NCI-H748 treated with DMSO at 0.1 percent for 48 hours (cell line): ENCODE data around the gene L3MBTL4.
"Not testable (repeated sequence)": the region's sequence is repeated elsewhere in the genome, so short reads cannot be mapped to it uniquely, and the experiment has no call there.

Experiments
- DNase-seq: peaks from one replicate; lab custom pipeline; 2025; lab: John Stamatoyannopoulos, UW

Gene L3MBTL4

DNA sequence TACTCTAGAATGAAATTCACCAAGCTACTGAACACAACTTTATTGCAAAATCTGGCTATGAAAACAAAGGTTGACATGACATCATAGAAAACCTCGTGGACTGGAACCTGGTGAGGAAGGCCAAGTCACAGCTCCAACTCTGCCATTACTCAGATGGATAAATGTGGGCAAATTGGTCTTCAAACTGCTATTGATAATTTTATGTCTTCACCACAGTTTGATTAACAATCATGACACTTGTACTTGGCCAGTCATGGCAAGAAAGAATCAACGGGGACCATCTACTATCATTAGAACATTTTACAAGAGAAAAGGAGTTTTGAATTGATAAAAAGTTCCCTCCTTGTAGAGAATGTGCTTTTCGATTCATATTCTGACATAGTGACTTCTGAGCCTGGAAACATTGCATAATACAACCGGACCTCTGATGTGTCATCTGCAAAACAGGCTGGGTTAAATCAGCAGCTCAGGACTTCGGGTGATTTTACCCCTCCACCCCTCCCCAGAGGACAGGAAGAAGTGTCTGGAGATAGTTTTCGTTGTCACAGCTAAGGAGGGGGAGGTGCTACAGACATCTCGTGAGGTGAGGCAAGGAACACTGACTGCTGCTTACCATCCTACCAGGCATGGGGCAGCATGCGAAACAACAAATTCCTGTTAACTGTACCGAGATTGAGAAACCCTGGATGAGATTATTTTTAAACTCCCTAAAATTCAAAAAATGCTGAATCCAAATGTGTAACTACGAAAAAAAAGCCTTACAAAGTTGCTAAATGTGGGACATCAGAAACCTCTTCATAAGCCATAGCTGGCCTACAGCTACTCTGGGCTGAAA, 8.4 kb downstream of the L3MBTL4 start:
- no peak for DNase-seq

DNA sequence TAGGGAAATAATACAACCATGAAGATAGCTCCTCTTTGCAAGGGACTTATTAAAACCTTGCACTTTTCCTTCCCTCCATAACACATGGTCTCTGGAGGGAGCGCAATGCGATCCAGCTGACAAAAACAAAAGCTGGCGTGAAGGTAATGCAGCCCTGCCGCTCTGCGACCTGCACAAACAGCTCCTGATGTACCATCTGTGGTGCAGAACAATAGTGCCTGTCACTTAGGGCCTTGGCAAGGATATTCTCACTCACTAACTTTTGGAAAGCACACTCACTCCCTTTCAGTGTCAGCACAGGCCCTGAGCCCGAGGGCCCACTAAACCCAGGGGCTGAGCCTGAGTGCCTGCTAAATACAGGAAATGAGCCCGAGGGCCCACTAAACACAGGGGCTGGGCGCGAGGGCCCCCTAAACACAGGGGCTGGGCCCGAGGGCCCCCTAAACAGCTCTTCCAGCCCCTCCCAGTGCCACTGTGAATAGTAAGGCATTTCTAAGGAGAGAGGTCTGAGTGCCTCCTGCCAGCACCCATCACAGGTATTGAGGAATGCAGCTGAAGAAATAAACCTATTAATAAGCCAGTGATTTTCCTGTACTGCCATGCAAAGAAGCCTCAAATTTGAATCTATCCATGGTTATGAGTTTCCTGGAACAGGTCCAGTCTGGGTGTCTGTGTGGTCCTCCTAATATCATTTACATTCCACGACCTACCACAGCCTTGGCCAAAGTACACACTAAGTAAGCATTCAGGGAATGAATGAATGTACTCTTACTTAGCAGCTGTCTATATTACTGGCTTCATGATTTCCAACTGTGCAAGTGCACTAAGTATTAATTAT, 9.3 kb downstream of the L3MBTL4 start:
- DNase-seq, result peak; percentile 23

DNA sequence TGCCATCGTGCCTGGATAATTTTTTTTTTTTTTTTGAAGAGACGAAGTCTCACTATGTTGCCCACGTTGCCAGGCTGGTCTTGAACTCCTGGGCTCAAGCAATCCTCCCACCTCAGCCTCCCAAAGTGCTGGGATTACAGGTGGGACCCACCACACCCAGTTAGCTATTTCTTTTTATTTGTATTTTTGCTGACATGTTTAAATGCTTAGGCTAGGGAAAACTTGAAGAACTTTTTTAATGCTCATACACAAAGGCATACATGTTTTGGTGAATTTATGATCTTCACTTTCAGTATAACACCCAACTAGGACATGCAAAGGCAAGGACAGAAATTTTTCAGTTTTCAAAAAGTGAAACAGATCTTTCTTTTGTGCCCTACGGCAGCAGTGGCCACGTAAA, 9.9 kb downstream of the L3MBTL4 start:
- no peak for DNase-seq

DNA sequence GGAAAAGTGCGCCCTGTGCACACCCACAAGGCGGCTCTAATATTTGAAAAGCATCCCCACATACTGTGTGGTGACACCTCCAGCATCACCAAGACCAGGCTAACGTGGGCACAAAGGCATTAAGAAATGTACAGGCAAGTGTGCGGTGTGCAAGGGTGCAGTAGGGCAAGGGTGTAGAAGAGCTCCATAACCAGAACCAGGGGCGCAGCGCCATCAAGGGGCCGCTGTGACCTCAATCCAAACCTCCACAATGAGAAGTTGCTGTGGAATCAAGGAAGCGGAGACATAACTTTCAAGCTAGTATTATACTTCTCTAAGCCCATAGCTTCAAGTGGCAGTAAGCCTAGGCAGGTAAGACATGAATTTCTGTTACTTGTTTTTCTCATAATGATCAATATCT, 13.0 kb downstream of the L3MBTL4 start:
- peak; percentile 53 for DNase-seq

DNA sequence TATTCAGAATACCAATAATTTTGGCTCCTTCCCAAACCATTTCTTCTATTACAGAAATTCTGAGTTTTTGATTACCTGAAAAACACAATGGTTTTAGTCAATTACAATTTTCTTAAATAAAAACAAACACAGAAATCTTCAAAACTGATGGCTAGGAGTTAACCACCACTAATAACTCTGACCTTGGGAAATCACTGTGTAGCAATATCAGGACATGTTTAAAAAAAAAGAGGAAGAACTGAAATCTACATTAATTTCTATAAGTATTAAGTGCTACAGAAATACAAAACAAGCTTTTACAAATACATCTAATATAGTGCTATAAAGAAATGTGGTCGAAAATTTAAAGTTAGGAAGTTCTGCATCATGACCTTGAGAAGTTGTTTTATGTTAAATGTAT, 14.9 kb downstream of the L3MBTL4 start:
- no peak for DNase-seq

DNA sequence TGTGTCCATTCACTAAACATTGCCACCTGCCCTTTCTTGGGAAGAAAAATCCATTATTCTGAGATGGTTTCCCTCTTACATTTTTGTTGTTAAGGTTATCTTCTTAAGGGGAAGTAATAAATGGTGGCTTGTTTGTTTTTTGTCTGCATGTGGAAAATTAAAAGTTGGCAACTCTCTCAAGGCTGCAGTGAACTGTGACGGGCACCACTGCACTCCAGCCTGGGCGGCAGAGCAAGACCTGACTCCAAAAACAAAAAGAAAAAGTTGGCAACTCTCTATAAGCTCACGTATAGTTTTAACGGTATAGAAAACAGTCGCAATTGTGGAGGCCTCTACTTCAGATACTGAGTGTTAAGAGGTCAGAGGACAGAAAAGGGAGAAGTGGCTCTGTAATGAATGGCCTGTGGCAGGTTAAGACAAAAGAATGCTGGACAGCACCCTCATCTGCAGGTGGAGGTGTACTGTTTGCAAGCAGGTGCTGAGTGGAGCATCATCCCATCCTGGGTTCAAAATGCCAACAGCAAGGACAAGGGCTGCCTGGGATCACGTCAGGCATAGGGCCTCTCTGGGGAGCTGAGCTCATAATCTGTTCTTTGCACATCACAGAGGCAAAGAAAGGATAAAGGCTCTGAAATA, 16.7 kb downstream of the L3MBTL4 start:
- DNase-seq, result no peak

DNA sequence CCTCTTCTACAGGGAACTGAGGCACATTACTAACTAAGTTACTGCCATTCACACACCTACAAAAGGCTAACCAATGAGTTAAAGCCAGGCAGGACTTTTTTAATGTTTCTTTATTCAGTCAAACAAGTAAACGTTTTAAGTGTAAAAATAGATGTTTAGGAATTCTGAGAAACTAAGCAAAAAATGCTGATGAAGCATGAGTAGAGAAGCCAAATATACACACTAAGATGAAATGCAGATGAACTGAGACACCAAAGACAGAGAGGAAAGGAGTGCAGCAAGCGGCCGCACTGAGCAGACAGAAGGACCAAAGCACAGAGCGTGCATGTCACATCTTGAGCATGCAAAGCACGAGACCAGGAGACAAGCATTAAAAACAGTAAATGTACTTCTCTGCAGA, 17.9 kb downstream of the L3MBTL4 start:
- no peak for DNase-seq

DNA sequence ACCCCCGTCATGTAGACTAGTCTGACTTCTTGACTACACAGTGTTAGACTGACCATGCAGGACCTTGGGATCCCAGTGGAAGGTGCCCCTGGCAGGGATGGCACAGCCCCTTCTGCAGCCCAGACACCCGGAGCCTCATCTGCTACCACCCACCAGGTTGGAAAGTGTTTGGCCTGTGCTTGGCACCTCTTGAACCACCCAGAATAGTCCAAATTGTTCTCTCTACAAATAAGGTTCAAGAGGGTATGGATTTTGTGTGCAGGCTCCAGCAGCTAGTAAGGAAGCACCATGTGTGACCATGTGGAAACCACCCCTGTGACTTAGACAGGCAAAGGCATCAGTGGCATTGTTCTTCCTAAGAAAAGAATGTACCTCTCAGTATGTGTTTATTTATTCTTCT, 18.4 kb downstream of the L3MBTL4 start:
- DNase-seq, result no peak

DNA sequence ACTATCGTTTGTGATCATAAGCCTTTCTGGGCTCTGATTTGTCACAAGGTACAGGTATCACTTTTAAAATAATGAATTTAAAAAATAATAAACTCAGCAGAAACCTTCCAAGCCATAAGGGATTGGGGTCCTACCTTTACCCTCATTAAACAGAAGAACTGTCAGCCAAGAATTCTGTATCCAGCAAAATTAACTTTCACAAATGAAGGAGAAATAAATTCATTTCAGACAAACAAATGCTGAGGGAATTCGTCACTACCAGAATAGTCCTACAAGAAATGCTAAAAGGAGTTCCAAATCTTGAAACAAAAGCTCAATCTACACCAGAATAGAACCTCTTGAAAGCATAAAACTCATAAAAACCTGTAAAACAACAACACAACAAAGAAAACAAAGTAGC, 25.7 kb downstream of the L3MBTL4 start:
- no peak for DNase-seq

DNA sequence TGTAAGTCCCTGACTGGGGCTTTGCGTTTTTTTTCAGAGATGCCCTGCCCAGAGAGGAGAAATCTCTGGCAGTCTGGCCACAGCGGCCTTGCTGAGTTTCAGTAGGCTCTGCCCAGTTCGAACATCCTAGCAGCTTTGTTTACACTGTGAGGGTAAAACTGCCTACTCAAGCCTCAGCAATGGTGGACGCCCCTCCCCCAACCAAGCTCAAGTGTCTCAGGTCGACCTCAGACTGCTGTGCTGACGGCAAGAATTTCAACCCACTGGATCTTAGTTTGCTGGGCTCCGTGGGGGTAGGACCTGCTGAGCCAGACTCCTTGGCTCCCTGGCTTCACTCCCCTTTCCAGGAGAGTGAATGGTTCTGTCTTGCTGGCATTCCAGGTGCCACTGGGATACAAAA, 31.7 kb downstream of the L3MBTL4 start:
- DNase-seq, result no peak

DNA sequence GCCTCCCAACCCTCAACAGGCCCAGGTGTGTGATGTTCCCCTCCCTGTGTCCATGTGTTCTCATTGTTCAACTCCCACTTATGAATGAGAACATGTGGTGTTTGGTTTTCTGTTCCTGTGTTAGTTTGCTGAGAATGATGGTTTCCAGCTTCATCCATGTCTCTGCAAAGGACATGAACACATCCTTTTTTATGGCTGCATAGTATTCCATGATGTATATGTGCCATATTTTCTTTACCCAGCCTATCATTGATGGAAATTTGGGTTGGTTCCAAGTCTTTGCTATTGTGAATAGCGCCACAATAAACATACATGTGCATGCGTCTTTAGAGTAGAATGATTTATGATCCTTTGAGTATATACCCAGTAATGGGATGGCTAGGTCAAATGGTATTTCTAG, 37.2 kb downstream of the L3MBTL4 start:
- DNase-seq, result not testable (repeated sequence)

DNA sequence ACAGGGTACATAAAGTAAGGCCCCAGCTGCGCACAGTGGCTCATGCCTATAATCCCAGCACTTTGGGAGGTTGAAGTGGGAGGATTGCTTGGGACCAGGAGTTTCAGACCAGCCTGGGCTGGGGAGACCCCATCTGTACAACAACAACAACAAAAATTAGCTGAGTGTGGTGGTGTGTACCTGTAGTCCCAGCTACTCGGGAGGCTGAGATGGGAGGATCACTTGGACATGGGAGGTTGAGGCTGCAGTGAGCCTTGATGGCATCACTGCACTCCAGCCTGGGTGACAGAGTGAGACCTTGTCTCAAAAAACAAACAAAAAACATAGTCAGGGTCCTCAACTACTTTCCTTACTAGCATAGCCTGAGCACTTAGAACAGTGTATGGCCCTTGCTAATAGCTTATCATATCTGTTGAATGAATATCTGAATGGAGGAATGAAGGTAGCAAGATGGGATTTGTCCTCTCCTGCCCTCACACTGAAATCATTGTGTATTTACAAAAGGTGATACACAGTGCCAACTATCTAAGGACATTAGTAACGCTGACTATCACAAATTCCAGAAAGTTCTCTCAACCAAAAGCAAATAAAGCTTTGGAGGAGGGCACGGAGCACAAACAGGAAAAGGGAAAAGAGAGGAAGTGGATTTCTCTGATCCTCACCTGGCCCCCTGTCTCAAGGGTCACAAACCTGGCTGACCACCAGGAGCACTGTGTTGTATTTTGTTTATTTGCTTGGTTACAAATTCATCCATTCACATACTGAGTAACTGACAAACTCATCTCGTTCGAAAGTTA, 38.1 kb downstream of the L3MBTL4 start:
- DNase-seq, result no peak

DNA sequence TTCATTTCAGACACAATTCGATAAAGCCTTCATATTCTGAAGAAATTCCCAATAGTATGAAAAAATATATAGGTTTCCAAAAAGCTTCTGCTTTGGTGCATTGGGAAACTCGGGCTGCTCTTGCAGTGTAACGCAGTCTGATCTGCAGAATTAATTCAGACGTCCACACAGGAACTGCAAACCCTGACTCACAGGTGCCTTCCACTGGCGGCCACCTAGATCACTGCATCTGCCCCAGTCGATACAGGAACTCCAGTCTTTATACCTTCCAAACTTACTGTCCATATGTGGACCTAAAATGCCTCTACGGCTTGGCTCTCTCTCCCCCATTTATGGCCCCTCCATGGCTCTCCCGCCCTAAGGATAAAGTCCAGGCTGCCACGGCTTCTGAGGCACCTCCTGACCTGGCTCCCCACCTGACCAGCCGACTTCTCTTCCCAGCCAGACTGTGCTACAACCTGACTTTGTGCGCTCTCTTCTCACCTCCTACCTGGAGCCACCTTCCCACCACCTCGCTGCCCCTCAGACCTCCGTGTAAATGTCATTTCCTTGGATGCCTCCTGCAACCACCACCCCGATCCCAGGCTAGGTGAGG, 39.7 kb downstream of the L3MBTL4 start:
- DNase-seq, result no peak

DNA sequence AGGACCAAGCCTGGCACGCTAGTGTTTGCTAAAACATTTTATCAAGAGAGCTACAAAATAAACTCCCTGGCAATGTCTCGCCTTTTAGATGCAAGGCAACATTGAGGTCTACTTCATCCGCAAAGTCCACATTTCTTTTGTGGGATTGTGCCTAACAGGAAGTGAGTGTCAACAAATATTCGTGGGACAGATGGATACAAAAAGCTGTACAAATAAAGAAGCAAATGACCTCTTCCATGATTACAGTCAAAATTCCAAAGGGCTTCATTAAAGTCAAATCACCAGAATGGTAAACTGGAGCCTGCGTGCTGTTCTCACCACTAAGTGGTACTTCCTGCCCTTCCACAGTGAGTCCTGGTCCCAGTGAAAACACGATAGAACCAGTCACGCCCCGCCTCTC, 40.4 kb downstream of the L3MBTL4 start:
- peak; percentile 95 for DNase-seq

DNA sequence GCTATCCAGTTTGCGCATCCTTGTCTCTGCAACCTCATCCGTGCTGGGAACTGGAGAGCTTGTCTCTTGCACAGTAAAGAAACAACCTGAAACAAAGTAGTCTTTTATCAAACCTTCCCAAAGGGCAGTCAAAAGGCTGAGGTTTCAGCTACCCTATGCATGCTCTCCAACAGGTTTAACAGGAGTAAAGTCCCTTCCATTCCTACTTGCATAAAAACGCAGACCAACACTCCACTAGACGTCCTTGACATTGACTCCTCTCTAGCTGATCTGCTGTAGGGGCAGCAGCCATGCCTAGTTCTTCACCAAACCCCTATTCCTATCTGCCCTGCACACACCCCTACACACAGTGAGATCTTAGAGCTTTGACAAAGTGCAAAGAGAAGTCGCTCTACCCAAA, 41.5 kb downstream of the L3MBTL4 start:
- no peak for DNase-seq

DNA sequence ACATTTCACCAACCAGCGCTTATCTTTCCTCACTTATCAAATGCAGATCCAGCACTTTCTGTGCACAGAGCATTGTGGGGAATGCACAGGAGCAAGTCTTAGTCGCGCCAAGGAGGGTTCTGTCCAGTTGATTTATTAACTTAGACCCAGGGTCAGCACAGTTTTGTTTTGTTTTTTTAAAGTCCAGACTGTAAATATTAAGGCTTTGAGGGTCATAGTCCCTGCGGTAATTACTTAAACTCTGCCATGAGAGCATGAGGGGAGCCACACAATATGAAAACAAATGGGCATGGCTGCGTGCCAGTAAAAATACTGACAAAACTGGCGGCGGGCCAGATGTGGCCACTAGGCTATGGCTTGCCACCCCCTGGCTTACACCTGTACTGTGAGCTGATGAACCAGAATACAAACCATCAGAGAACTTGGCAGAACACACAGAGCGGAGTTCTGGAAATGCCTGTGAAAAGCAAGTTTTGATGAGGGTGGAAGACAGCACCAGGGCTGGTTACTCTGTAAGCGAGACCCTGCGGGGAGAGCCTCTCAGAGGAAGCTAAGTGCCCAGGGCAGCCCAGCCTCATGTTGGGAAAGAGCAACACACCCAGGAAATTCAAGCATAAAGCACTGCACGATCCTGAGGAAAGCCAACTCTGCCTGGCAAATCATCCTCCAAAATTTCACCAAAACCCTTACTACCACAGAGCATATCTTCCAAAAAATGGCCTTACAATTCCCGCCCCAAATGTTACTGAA, 43.6 kb downstream of the L3MBTL4 start:
- peak; percentile 96 for DNase-seq

DNA sequence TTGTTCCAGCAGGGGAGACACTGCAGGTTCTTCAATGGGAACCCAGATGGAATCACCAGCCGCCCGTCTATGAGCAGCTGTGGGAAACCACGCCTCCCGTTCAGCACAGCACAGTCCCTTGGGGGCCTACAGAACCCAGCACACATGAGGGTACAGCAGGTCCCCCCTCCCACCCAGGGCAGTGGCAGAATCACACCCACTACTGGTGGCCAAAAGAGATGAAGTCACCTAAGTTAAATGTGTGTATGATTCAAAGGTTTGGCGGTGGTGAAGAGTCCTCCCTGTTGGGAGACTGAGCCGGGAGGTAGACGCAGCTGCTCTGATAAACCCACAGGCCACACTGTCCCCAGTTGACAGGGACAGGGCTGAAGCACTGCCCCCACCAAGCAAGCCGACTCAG, 44.3 kb downstream of the L3MBTL4 start:
- peak; percentile 29 for DNase-seq

DNA sequence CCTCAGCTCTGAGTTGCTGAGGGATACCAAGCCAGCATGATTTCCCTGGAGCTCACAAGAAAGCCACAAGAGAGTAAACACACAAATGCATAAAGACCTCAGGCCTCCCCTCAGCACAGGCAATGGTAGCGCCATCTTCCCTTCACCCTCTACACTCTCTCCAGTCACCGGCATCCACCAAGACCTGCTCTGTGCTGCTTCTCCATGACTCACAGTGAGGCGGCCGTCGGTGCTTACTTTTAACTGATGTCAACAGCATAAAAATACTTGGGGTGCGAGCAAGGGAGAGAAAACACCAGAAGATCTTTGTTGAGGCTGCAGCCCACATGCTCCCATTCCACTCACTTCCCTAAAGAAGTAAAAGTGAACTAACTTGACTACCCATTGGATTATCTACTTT, 46.7 kb downstream of the L3MBTL4 start:
- DNase-seq, result no peak

DNA sequence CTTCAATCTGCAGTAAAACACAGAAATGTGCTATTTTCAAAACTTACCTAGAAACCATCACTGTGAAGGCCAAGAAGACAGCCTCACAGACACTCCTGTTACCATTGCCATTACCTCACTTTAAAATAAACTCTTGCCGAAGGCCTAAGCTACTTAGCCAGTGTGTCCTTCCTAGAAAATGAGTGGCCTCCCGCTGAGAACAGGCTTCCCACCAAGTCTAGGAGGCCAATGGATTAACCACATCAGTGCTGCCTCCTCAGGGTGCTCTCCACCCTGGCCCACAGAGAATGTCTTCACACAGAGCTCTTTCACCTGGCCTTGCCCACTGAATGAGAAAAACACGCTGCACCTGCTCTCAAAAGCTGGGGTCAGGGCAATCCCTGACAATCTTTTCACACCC, 47.5 kb downstream of the L3MBTL4 start:
- no peak for DNase-seq

DNA sequence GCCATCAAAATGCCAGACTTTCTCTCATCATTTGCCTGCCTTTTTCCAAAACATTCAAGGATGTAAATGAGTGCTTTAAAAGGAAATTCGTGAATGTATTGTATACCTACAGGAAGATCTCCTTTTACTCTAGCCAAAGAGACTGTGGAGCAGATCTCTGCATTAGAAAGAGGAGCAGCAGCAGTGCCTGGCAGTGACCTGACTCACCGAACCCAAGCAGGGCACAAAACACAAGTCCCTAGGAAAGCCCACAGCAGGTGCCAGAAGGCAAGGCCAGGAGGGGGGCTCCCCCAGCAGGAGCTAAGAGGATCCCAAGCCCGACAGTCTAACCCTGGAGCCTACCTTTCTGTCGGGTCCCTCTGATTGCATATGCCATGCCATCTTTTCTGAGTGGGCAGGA, 47.9 kb downstream of the L3MBTL4 start:
- no peak for DNase-seq

DNA sequence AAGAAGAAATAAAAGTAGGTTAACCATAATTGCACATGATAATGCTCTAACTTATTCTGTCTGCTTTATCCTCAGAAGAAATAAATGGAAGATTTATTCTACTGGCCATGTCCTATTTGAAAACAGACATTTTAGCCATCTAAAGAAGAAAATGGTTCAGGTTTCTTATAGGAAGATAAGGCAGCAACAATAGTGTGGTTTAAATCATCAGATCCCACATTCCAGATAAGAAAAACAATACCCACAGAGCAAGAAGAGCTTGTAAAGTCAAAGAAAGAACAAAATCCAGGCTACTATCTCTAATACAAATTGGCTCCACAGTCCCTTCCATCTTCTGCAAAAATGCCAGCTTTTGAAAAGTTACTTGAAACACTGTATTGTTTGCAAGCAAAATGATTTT, 49.3 kb downstream of the L3MBTL4 start:
- DNase-seq, result no peak
